ENCODE data around the gene SEMA4A.

DNA sequence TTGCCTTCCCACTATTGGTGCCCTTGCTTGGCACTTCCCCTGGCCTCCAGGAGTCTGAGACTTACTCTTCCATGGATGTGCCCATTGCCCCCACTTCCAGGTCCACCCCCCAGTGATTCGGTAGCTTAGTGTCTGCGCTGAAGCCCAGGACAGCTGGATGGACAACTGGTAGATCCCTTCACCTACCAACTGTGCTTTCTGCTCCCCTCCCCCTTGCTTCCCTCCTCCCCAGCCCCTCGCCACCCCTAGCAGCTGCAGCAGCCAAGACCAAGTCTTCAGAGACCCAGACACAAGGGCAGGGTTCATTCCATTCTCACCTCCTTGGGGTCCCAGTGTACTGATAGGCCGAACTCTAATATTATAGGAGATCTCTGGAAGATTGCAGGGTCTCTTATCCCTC lies 31.9 kb upstream of the SEMA4A start:
- TF ChIP-seq POLR2A (IDR thresholded peaks at IDR 0.05) (no peak), EP300 (IDR thresholded peaks at IDR 0.05) (no peak)
- TF ChIP-seq, protein P1, sequence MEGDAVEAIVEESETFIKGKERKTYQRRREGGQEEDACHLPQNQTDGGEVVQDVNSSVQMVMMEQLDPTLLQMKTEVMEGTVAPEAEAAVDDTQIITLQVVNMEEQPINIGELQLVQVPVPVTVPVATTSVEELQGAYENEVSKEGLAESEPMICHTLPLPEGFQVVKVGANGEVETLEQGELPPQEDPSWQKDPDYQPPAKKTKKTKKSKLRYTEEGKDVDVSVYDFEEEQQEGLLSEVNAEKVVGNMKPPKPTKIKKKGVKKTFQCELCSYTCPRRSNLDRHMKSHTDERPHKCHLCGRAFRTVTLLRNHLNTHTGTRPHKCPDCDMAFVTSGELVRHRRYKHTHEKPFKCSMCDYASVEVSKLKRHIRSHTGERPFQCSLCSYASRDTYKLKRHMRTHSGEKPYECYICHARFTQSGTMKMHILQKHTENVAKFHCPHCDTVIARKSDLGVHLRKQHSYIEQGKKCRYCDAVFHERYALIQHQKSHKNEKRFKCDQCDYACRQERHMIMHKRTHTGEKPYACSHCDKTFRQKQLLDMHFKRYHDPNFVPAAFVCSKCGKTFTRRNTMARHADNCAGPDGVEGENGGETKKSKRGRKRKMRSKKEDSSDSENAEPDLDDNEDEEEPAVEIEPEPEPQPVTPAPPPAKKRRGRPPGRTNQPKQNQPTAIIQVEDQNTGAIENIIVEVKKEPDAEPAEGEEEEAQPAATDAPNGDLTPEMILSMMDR (IDR thresholded peaks at IDR 0.05) = no peak
